K562 (cell line): ENCODE results near the gene RITA1. TPM values are rescaled to one million over a fixed set of nuclear protein-coding genes. Genes with fewer than 3 reads are reported as not detected.
A peak's percentile ranks its signal among the peaks of the same experiment; 100 is the strongest.

Experiments
- CXXC5 ChIP-seq: fragments of 250-450 bp; sonication (Bioruptor Pico); IDR thresholded peaks from 2 replicates; pipeline ENCODE4 v1.8.0; 2022; ENCODE audit warnings: inconsistent platforms, mild to moderate bottlenecking, moderate library complexity
- KLF13 ChIP-seq: fragments of 450-650 bp; IDR thresholded peaks from 2 replicates; pipeline ENCODE4 v1.6.1; 2016; ENCODE audit warnings: missing genetic modification characterization, low read depth, mild to moderate bottlenecking, missing compliant biosample characterization, moderate library complexity, borderline replicate concordance
- MYC ChIP-seq, 2 experiments: fragments of 250-450 bp in 1 of 2; sonication (Bioruptor Pico) in 1 of 2; IDR thresholded peaks; 2 replicates each; pipeline versions ENCODE4 v1.5.1 to v1.6.1; 2012 to 2021; ENCODE audit warnings: low read depth in 2 of 2, borderline replicate concordance in 1 of 2, improper control_type of control experiment in 1 of 2, low read length in 1 of 2, mild to moderate bottlenecking in 1 of 2, moderate library complexity in 1 of 2
- NCOA1 ChIP-seq: fragments of 450-650 bp; IDR thresholded peaks from 2 replicates; pipeline ENCODE4 v1.6.1; 2016; ENCODE audit warnings: low read depth
- NFIC ChIP-seq: fragments of 450-650 bp; IDR thresholded peaks from 2 replicates; pipeline ENCODE4 v1.6.1; 2017; ENCODE audit warnings: mild to moderate bottlenecking, inconsistent platforms
- POLR2H ChIP-seq: IDR thresholded peaks from 2 replicates; pipeline ENCODE4 v1.6.1; 2016; ENCODE audit warnings: missing genetic modification characterization, low read depth, mild to moderate bottlenecking, control low read depth, missing compliant biosample characterization, moderate library complexity
- RBFOX2 ChIP-seq: fragments of 200-400 bp; formaldehyde crosslinking; IDR thresholded peaks from 2 replicates; pipeline ENCODE4 v1.6.1; 2017; ENCODE audit warnings: low read depth, mild to moderate bottlenecking, low read length, moderate library complexity
- SP2 ChIP-seq: IDR thresholded peaks from 2 replicates; pipeline ENCODE4 v1.6.1; 2011; ENCODE audit warnings: mild to moderate bottlenecking, low read depth, low read length, moderate library complexity; ENCODE audit not compliant: poor library complexity, severe bottlenecking; ENCODE audit errors: extremely low read depth
- polyA plus RNA-seq, 8 experiments: library from polyadenylated mRNA; depleted of rRNA in 4 of 8; stranded (reverse) in 5 of 8; unstranded in 3 of 8; fragments of >200 nt; fragmentation: Nextera tagmentation in 2 of 8; fragmentation: Illumina TruSeq in 1 of 8; extraction: Ambion mirVana in 2 of 8; extraction: Trizol in 1 of 8; gene quantifications; 2 replicates each; pipeline versions ENCODE4 v1.2.1 to v1.2.3, GENCODE V29; 2011 to 2014; ENCODE audit warnings: inconsistent platforms in 1 of 8, missing spikeins in 1 of 8
- total RNA-seq, 7 experiments: library from RNA; depleted of rRNA in 6 of 7; stranded (reverse); fragments of >200 nt in 6 of 7; fragmentation: Illumina TruSeq in 2 of 7; extraction: Trizol in 2 of 7; gene quantifications; 2 replicates each; pipeline versions ENCODE4 v1.2.1 to v1.2.3, GENCODE V29; 2011 to 2021; ENCODE audit warnings: low replicate concordance in 1 of 7
- TF ChIP-seq, protein P1 (sequence below): fragments of 450-650 bp; IDR thresholded peaks from 2 replicates; pipeline ENCODE4 v1.6.1; 2016; ENCODE audit warnings: mild to moderate bottlenecking, moderate library complexity
- TF ChIP-seq, protein P2 (sequence below), 3 experiments: fragments of 200-800 bp in 1 of 3; fragments of 250-450 bp in 1 of 3; fragments of 450-650 bp in 1 of 3; sonication (Bioruptor Pico) in 1 of 3; sonication (Bioruptor generic) in 1 of 3; formaldehyde crosslinking in 1 of 3; IDR thresholded peaks; 2 replicates each; pipeline versions ENCODE4 v1.6.1 to v1.8.0; 2016 to 2022; ENCODE audit warnings: mild to moderate bottlenecking in 2 of 3, missing genetic modification characterization in 2 of 3, missing compliant biosample characterization in 1 of 3, moderate library complexity in 1 of 3

RITA1 gene
- total and polyA plus RNA-seq, 9 of the 15 experiments (the other 6 are each of a cell fraction or from before 2014, with no cell fraction given) = 2.8 to 40.4 (median 18.0) TPM

DNA sequence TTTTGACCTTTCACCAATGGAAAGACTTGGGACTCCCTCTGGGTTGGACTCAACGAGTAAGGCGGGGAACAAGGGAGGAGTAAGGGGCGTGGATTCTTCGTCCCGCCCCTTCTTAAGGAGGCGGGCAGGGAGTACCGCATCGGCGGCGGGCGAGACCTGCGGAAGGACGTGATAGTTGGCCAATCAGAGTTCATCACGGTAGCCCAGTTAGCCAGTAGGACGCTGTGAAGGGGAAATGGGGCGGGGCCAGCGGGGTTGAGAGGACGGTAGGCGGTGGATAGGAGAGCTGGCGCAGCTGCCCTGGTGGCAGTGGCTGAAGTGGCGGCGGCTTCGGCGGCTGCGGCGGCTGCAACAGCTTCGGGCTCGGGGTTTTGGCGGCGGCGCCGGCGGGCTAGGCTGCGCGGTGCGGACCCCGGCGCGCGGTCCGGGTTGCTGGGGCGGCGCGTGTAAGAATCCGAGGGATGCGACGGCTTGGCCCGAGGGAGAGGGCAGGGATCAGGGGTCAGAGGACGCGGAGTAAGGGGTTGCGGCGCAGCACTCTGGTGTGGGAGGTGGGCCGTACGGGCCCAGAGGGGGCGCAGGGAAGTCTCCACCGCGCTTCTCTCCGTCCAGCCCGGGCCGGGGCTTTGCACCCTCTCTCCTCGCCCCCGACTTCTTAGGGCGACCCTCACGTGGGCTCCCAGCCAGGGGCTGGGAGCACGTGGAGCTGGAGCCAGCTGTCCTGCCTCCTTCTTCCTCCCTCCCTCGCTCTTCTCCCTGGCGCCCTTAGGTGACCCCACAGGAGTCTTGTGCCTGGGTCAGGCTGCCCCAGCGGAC lies 35.9 kb downstream of the RITA1 start, which contains the start of gene TPCN1 (continued):
- TF ChIP-seq, protein P1, sequence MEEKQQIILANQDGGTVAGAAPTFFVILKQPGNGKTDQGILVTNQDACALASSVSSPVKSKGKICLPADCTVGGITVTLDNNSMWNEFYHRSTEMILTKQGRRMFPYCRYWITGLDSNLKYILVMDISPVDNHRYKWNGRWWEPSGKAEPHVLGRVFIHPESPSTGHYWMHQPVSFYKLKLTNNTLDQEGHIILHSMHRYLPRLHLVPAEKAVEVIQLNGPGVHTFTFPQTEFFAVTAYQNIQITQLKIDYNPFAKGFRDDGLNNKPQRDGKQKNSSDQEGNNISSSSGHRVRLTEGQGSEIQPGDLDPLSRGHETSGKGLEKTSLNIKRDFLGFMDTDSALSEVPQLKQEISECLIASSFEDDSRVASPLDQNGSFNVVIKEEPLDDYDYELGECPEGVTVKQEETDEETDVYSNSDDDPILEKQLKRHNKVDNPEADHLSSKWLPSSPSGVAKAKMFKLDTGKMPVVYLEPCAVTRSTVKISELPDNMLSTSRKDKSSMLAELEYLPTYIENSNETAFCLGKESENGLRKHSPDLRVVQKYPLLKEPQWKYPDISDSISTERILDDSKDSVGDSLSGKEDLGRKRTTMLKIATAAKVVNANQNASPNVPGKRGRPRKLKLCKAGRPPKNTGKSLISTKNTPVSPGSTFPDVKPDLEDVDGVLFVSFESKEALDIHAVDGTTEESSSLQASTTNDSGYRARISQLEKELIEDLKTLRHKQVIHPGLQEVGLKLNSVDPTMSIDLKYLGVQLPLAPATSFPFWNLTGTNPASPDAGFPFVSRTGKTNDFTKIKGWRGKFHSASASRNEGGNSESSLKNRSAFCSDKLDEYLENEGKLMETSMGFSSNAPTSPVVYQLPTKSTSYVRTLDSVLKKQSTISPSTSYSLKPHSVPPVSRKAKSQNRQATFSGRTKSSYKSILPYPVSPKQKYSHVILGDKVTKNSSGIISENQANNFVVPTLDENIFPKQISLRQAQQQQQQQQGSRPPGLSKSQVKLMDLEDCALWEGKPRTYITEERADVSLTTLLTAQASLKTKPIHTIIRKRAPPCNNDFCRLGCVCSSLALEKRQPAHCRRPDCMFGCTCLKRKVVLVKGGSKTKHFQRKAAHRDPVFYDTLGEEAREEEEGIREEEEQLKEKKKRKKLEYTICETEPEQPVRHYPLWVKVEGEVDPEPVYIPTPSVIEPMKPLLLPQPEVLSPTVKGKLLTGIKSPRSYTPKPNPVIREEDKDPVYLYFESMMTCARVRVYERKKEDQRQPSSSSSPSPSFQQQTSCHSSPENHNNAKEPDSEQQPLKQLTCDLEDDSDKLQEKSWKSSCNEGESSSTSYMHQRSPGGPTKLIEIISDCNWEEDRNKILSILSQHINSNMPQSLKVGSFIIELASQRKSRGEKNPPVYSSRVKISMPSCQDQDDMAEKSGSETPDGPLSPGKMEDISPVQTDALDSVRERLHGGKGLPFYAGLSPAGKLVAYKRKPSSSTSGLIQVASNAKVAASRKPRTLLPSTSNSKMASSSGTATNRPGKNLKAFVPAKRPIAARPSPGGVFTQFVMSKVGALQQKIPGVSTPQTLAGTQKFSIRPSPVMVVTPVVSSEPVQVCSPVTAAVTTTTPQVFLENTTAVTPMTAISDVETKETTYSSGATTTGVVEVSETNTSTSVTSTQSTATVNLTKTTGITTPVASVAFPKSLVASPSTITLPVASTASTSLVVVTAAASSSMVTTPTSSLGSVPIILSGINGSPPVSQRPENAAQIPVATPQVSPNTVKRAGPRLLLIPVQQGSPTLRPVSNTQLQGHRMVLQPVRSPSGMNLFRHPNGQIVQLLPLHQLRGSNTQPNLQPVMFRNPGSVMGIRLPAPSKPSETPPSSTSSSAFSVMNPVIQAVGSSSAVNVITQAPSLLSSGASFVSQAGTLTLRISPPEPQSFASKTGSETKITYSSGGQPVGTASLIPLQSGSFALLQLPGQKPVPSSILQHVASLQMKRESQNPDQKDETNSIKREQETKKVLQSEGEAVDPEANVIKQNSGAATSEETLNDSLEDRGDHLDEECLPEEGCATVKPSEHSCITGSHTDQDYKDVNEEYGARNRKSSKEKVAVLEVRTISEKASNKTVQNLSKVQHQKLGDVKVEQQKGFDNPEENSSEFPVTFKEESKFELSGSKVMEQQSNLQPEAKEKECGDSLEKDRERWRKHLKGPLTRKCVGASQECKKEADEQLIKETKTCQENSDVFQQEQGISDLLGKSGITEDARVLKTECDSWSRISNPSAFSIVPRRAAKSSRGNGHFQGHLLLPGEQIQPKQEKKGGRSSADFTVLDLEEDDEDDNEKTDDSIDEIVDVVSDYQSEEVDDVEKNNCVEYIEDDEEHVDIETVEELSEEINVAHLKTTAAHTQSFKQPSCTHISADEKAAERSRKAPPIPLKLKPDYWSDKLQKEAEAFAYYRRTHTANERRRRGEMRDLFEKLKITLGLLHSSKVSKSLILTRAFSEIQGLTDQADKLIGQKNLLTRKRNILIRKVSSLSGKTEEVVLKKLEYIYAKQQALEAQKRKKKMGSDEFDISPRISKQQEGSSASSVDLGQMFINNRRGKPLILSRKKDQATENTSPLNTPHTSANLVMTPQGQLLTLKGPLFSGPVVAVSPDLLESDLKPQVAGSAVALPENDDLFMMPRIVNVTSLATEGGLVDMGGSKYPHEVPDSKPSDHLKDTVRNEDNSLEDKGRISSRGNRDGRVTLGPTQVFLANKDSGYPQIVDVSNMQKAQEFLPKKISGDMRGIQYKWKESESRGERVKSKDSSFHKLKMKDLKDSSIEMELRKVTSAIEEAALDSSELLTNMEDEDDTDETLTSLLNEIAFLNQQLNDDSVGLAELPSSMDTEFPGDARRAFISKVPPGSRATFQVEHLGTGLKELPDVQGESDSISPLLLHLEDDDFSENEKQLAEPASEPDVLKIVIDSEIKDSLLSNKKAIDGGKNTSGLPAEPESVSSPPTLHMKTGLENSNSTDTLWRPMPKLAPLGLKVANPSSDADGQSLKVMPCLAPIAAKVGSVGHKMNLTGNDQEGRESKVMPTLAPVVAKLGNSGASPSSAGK = peak; percentile 37; the same call in 1 of the 2 replicates
- TF ChIP-seq RBFOX2 (peak; percentile 97), NFIC (peak; percentile 66), SP2 (peak; percentile 54), KLF13 (tag) (no peak), CXXC5 (CRISPR knock-in tag) (peak; percentile 42; the same call in 1 of the 2 replicates), NCOA1 (peak; percentile 31; the same call in 1 of the 2 replicates), MYC (IDR thresholded peaks at IDR 0.05; ENCODE audit: low read depth, low read length) (peak; percentile 97), MYC (CRISPR knock-in tag; IDR thresholded peaks at IDR 0.05; ENCODE audit: borderline replicate concordance, low read depth) (peak; percentile 83; the same call in 1 of the 2 replicates), POLR2H (peak; percentile 90)
- TF ChIP-seq, protein P2, sequence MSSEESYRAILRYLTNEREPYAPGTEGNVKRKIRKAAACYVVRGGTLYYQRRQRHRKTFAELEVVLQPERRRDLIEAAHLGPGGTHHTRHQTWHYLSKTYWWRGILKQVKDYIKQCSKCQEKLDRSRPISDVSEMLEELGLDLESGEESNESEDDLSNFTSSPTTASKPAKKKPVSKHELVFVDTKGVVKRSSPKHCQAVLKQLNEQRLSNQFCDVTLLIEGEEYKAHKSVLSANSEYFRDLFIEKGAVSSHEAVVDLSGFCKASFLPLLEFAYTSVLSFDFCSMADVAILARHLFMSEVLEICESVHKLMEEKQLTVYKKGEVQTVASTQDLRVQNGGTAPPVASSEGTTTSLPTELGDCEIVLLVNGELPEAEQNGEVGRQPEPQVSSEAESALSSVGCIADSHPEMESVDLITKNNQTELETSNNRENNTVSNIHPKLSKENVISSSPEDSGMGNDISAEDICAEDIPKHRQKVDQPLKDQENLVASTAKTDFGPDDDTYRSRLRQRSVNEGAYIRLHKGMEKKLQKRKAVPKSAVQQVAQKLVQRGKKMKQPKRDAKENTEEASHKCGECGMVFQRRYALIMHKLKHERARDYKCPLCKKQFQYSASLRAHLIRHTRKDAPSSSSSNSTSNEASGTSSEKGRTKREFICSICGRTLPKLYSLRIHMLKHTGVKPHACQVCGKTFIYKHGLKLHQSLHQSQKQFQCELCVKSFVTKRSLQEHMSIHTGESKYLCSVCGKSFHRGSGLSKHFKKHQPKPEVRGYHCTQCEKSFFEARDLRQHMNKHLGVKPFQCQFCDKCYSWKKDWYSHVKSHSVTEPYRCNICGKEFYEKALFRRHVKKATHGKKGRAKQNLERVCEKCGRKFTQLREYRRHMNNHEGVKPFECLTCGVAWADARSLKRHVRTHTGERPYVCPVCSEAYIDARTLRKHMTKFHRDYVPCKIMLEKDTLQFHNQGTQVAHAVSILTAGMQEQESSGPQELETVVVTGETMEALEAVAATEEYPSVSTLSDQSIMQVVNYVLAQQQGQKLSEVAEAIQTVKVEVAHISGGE (CRISPR knock-in tag; IDR thresholded peaks at IDR 0.05) = no peak
